Breast epithelium (tissue), 3 donors: ENCODE results near the gene CTTNBP2.

Experiments used
- CTCF ChIP-seq, 3 donors: fragments of 450-650 bp; IDR thresholded peaks; one replicate each; pipeline ENCODE4 v1.5.1; 2016 to 2017; ENCODE audit warnings: antibody characterized with exemption in 3 of 3, mild to moderate bottlenecking in 3 of 3, moderate library complexity in 3 of 3
- POLR2A ChIP-seq: fragments of 450-650 bp; IDR thresholded peaks from one replicate; pipeline ENCODE4 v1.6.1; 2016; ENCODE audit warnings: antibody characterized with exemption, mild to moderate bottlenecking, moderate library complexity
- POLR2AphosphoS5 ChIP-seq, 3 donors: sonication (generic); formaldehyde crosslinking; IDR thresholded peaks; one replicate each; pipeline ENCODE4 v1.6.1; 2017; ENCODE audit warnings: antibody characterized with exemption in 3 of 3

- TF ChIP-seq POLR2A, result no peak
- no peak for TF ChIP-seq POLR2AphosphoS5 (IDR thresholded peaks at IDR 0.05)
- no peak for TF ChIP-seq CTCF (IDR thresholded peaks at IDR 0.05)
Measured at GRCh38 chr7:117901089-117901797, 28.0 kb upstream of the CTTNBP2 start.
